Measurements from ENCODE around the gene GRIK5. TPM values are rescaled to one million over a fixed set of nuclear protein-coding genes. Genes with fewer than 3 reads are reported as not detected.
"Not testable (repeated sequence)": the region's sequence is repeated elsewhere in the genome, so short reads cannot be mapped to it uniquely, and the experiment has no call there.

Gene GRIK5
- total RNA-seq, 4 donors from 2014 or later, result 1.6 to 13.1 (median 3.6) TPM

DNA sequence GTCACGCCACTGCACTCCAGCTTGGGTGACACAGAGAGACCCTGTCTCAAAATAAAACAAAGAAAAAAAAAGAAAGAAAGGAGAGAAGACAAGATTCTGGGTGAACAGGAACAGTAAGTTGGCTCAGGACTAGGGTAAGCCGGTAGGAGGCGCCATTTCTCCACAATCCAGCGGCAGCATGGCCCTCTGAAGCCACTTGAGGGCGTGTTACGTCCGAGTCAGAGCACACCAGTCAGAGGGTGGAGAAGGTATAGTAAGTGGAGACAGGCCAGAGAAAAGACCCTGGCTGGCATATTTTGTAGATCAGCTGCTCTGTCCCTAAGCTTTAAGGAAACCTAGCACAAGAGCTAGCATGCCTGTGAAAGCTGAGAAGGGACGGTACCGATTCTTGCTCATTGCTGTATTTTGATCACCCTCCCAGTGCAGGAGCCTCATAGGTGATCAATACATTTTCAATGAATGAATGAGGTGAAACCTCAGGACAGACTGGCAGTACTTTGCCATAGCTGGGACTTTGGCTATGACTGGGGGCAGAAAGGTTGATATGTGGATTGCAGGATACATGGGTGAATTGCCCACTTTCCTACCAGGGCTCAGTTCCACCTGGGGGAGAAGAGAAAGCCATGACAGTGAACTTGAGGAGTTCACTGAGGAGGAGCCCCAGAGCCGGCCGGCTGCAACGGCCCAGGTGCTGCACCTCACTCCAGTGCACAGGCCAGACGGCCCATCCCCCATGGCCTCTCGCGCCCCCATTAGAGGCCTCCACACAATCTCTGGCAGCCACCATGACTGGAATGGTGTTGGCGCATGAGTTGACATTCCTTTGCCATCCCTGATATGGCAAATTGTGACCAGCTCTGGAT, 38.8 kb upstream of the GRIK5 start:
- in situ Hi-C loops (cut with MboI; ENCODE audit: low pct_ligation_motif_present in 1 of 4, low pct_unique_long_range_greater_than_20kb in 1 of 4, low sequenced_read_pairs in 3 of 4) (loop anchor here in 2 of 4 donors (25.0 kb wide), 1 partner anchor 204 kb away; the partner anchor contains the start of genes PAFAH1B3 (in 2 of the 2), PRR19 (in 2 of the 2) and TMEM145 (in 2 of the 2)), intact Hi-C loops (cut with DNase I; ENCODE audit: low total_unique reads) (no loop called here)

DNA sequence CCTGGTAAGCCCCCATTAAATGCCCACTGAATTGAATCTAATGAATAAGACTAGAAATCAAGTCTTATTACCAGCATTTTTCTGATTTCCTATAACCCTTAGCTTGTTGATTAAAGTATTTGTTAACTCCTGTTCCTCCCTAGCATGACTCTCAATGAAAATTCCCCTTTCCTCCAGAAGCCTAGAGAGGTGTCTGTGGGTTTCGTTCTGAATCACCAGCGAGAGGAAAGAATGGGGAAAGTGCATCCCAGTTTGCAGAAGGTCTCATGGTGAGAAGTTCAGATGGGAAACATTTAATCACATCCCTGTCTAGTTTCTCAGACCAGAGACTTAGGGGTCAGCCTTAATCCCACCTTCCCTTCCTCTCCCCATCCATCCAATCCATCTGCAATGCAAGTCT, 35.4 kb upstream of the GRIK5 start:
- Histone ChIP-seq H3K4me3 (no peak overlapping the region), H3K27ac (no peak overlapping the region), H3K27me3 (peaks cover 12% of the 10 kb centered on the region), H3K9me3 (no peaks in the 10 kb centered on the region), H3K4me1 (no peaks in the 10 kb centered on the region), H3K36me3 (no peaks in the 10 kb centered on the region)
- 51 to 77% methylated on average over 2 of the region's 2 CpGs for WGBS, 2 donors (ENCODE audit: low coverage in 1 of 2)
- in situ Hi-C loops (cut with MboI; ENCODE audit: low pct_ligation_motif_present in 1 of 4, low pct_unique_long_range_greater_than_20kb in 1 of 4, low sequenced_read_pairs in 3 of 4), result loop anchor here in 2 of 4 donors (25.0 kb wide), 1 partner anchor 207 kb away; the partner anchor contains the start of genes PAFAH1B3 (in 2 of the 2), PRR19 (in 2 of the 2) and TMEM145 (in 2 of the 2)
- no peak for DNase-seq
- TF ChIP-seq POLR2A (IDR thresholded peaks at IDR 0.05) (no peak), EP300 (IDR thresholded peaks at IDR 0.05; ENCODE audit: low read depth) (no peak), POLR2AphosphoS5 (IDR thresholded peaks at IDR 0.05) (no peak)
- TF ChIP-seq, protein P1, sequence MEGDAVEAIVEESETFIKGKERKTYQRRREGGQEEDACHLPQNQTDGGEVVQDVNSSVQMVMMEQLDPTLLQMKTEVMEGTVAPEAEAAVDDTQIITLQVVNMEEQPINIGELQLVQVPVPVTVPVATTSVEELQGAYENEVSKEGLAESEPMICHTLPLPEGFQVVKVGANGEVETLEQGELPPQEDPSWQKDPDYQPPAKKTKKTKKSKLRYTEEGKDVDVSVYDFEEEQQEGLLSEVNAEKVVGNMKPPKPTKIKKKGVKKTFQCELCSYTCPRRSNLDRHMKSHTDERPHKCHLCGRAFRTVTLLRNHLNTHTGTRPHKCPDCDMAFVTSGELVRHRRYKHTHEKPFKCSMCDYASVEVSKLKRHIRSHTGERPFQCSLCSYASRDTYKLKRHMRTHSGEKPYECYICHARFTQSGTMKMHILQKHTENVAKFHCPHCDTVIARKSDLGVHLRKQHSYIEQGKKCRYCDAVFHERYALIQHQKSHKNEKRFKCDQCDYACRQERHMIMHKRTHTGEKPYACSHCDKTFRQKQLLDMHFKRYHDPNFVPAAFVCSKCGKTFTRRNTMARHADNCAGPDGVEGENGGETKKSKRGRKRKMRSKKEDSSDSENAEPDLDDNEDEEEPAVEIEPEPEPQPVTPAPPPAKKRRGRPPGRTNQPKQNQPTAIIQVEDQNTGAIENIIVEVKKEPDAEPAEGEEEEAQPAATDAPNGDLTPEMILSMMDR (IDR thresholded peaks at IDR 0.05), result no peak
- intact Hi-C loops (cut with DNase I; ENCODE audit: low total_unique reads), result no loop called here

More for the DNA sequence above, 38.8 kb upstream of the GRIK5 start:
- peak; percentile 86 for DNase-seq
- 0 to 25% methylated on average over 5 to 14 of the region's 16 CpGs for WGBS, 2 donors (ENCODE audit: low coverage in 1 of 2)
- H3K9me3 ChIP-seq, result no peaks in the 10 kb centered on the region
- TF ChIP-seq POLR2AphosphoS5 (IDR thresholded peaks at IDR 0.05), result no peak
- TF ChIP-seq, protein P1 (IDR thresholded peaks at IDR 0.05), result peak; percentile 88 to 98 (median 95)
- TF ChIP-seq POLR2A (IDR thresholded peaks at IDR 0.05), result no peak
- TF ChIP-seq EP300 (IDR thresholded peaks at IDR 0.05; ENCODE audit: low read depth), result no peak
- H3K27ac ChIP-seq, result no peak overlapping the region
- peaks cover 12% of the 10 kb centered on the region for H3K27me3 ChIP-seq
- no peak overlapping the region for H3K4me3 ChIP-seq
- H3K4me1 ChIP-seq, result peaks cover 0 to 3% (median 1%) of the 10 kb centered on the region in 4 donors
- H3K36me3 ChIP-seq, result no peaks in the 10 kb centered on the region

DNA sequence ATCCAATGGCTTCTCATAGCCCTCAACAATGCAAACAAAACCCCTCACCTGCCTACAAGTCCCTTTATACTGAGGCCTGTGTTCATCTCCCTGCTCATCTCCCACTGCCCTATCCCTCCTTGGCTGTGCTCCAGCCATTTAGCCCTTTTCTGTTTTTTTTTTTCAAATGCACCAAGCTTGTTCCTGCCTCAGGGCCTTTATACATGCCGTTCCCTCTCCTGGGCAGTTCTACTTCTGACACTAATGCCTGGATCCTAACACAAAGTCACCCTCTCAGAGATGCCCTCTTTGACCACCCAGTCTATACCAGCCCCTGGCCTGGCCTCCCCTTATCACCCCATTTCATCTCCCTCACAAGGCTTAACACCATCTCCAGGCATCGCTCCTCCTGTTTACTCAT, 32.9 kb upstream of the GRIK5 start:
- in situ Hi-C loops (cut with MboI; ENCODE audit: low pct_ligation_motif_present in 1 of 4, low pct_unique_long_range_greater_than_20kb in 1 of 4, low sequenced_read_pairs in 3 of 4) (loop anchor here in 2 of 4 donors (25.0 kb wide), 1 partner anchor 209 kb away; the partner anchor contains the start of genes PAFAH1B3 (in 2 of the 2), PRR19 (in 2 of the 2) and TMEM145 (in 2 of the 2)), intact Hi-C loops (cut with DNase I; ENCODE audit: low total_unique reads) (no loop called here)
- no peak overlapping the region for H3K27ac ChIP-seq
- no peak for DNase-seq
- no peaks in the 10 kb centered on the region for H3K4me1 ChIP-seq
- TF ChIP-seq, protein P1 (IDR thresholded peaks at IDR 0.05), result no peak
- TF ChIP-seq EP300 (IDR thresholded peaks at IDR 0.05; ENCODE audit: low read depth), result no peak
- no peak for TF ChIP-seq POLR2A (IDR thresholded peaks at IDR 0.05)
- no peak for TF ChIP-seq POLR2AphosphoS5 (IDR thresholded peaks at IDR 0.05)
- 71 to 97% methylated on average over 1 to 2 of the region's 2 CpGs for WGBS, 2 donors (ENCODE audit: low coverage in 1 of 2)
- H3K36me3 ChIP-seq, result no peaks in the 10 kb centered on the region
- peaks cover 12% of the 10 kb centered on the region for H3K27me3 ChIP-seq
- no peaks in the 10 kb centered on the region for H3K9me3 ChIP-seq
- no peak overlapping the region for H3K4me3 ChIP-seq

DNA sequence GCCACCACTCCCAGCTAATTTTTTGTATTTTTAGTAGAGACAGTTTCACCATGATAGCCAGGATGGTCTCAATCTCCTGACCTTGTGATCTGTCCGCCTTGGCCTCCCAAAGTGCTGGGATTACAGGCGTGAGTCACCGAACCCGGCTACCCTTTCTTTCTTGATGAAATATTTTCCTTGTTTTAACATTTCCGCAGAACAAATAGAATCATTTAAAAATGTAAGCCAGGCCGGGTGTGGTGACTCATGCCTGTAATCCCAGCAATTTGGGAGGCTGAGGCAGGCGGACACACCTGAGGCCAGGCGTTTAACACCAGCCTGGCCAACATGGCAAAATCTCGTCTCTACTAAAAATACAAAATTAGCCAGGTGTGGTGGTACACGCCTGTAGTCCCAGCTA, 30.2 kb upstream of the GRIK5 start:
- in situ Hi-C loops (cut with MboI; ENCODE audit: low pct_ligation_motif_present in 1 of 4, low pct_unique_long_range_greater_than_20kb in 1 of 4, low sequenced_read_pairs in 3 of 4), result loop anchor here in 2 of 4 donors (25.0 kb wide), 1 partner anchor 212 kb away; the partner anchor contains the start of genes PAFAH1B3 (in 2 of the 2), PRR19 (in 2 of the 2) and TMEM145 (in 2 of the 2)

More for the DNA sequence above, 30.2 kb upstream of the GRIK5 start:
- H3K36me3 ChIP-seq; H3K27me3 ChIP-seq; H3K9me3 ChIP-seq; H3K4me1 ChIP-seq; H3K4me3 ChIP-seq; DNase-seq; intact Hi-C loops (cut with DNase I; ENCODE audit: low total_unique reads); H3K27ac ChIP-seq: not testable (repeated sequence)
- 87% methylated on average over 7 to 10 of the region's 10 CpGs for WGBS, 2 donors (ENCODE audit: low coverage in 1 of 2)
